ENCODE measurements around the gene RASA3. TPM values are rescaled to one million over a fixed set of nuclear protein-coding genes. Genes with fewer than 3 reads are reported as not detected.

RASA3 gene
- total and polyA plus RNA-seq, 10 of the 15 experiments (the other 5 are each of a cell fraction or from before 2014, with no cell fraction given): 0.79 to 33.9 (median 17.6) TPM

- no peak for ATAC-seq
- H3K4me2 ChIP-seq (ENCODE audit: control insufficient read depth, insufficient read depth): no peak overlapping the region
- H2AFZ ChIP-seq (ENCODE audit: control insufficient read depth, low read depth, low read length): no peak overlapping the region
- WGBS (ENCODE audit: insufficient coverage, insufficient replicate concordance, low lambda C conversion rate, missing lambda C conversion rate): 64% methylated on average over 26 of the region's 26 CpGs
- H4K20me1 ChIP-seq (ENCODE audit: control insufficient read depth, insufficient read depth): no peaks in the 10 kb centered on the region
- in situ Hi-C loops (cut with MboI): no loop called here
- peaks cover 0 to 2% of the 10 kb centered on the region in 2 experiments; a peak in 2 of 4 replicates for H3K27me3 ChIP-seq (replicated peaks in 1 of 2; ENCODE audit: control insufficient read depth in 2 of 2, insufficient read depth in 2 of 2, low read length in 1 of 2)
- H3K4me3 ChIP-seq: no peak overlapping the region
- CTCF ChIA-PET: no interaction called here
- intact Hi-C loops (cut with micrococcal nuclease; ENCODE audit: unreplicated experiment): no loop called here
- no TSS peak for BruUV-seq (replicated peaks)
- TF ChIP-seq LARP7 (IDR thresholded peaks at IDR 0.05): no peak
- no peak for TF ChIP-seq RBBP5 (conservative IDR thresholded peaks at IDR 0.05)
- TF ChIP-seq CBX5 (IDR thresholded peaks at IDR 0.05; ENCODE audit: low read depth): no peak
- TF ChIP-seq FOS (IDR thresholded peaks at IDR 0.05; ENCODE audit: borderline replicate concordance, extremely low read depth, insufficient read length): no peak
- no peak for TF ChIP-seq POLR2AphosphoS2 (IDR thresholded peaks at IDR 0.05; ENCODE audit: low read depth, low read length)
- no peak for TF ChIP-seq TAF1 (IDR thresholded peaks at IDR 0.05; ENCODE audit: borderline replicate concordance, low read depth, low read length)
- TF ChIP-seq, protein P1, sequence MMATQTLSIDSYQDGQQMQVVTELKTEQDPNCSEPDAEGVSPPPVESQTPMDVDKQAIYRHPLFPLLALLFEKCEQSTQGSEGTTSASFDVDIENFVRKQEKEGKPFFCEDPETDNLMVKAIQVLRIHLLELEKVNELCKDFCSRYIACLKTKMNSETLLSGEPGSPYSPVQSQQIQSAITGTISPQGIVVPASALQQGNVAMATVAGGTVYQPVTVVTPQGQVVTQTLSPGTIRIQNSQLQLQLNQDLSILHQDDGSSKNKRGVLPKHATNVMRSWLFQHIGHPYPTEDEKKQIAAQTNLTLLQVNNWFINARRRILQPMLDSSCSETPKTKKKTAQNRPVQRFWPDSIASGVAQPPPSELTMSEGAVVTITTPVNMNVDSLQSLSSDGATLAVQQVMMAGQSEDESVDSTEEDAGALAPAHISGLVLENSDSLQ (IDR thresholded peaks at IDR 0.05): no peak
- no peak for TF ChIP-seq HDAC6 (IDR thresholded peaks at IDR 0.05; ENCODE audit: unreplicated experiment)
- no peak for TF ChIP-seq MTA2 (IDR thresholded peaks at IDR 0.05; ENCODE audit: low read depth)
- DNase-seq (ENCODE audit: low read depth, low spot score): no peak
- H3K4me1 ChIP-seq (ENCODE audit: control insufficient read depth, insufficient read depth, low read length): peaks cover 16% of the 10 kb centered on the region
- POLR2A ChIA-PET: no interaction called here
- H3K79me2 ChIP-seq (ENCODE audit: control insufficient read depth, insufficient read depth, low read length): no peaks in the 10 kb centered on the region
- SMC1A ChIA-PET (ENCODE audit: uncharacterized antibody, unreplicated experiment): no interaction called here
- H3K9ac ChIP-seq (ENCODE audit: control insufficient read depth, insufficient read depth, low read length): no peak overlapping the region
- no peak overlapping the region for H3K27ac ChIP-seq (ENCODE audit: control insufficient read depth, insufficient read depth)
- H3K9me3 ChIP-seq (replicated peaks; ENCODE audit: control insufficient read depth, insufficient read depth, low read length): no peaks in the 10 kb centered on the region; the same call in 2 of the 3 replicates
- no peak for FAIRE-seq
- no peaks in the 10 kb centered on the region for H3K36me3 ChIP-seq (ENCODE audit: control insufficient read depth in 2 of 2, insufficient read depth in 2 of 2, low read length in 1 of 2)
- RAD21 ChIA-PET (ENCODE audit: unreplicated experiment): no interaction called here
These were observed 203.5 kb downstream of the RASA3 start for GRCh38 chr13:113928685-113929627.

Other genes starting within 250 kb of the RASA3 start
- gene C13orf46, start 158.5 kb downstream of the RASA3 start, total RNA-seq (2014; rRNA removed): not detected in 2 replicates
- not detected in 2 replicates for gene C13orf46, start 158.5 kb downstream of the RASA3 start, total RNA-seq (2014; rRNA removed; fragmentation: Illumina TruSeq; extraction: Trizol)
- gene C13orf46, start 158.5 kb downstream of the RASA3 start, total RNA-seq (2021): 0.08 and 0.18 TPM in 2 replicates
- 0.04 TPM in 1 of 2 replicates, not detected in the other for gene C13orf46, start 158.5 kb downstream of the RASA3 start, polyA plus RNA-seq (2011; rRNA removed)
- gene C13orf46, start 158.5 kb downstream of the RASA3 start, polyA plus RNA-seq (2014; fragmentation: Illumina TruSeq; extraction: Trizol): 0.13 TPM in 1 of 2 replicates, not detected in the other
- gene C13orf46, start 158.5 kb downstream of the RASA3 start, polyA plus RNA-seq (2014; fragmentation: Nextera tagmentation; extraction: Ambion mirVana): not detected
- 0.01 and 0.18 TPM in 2 replicates for gene C13orf46, start 158.5 kb downstream of the RASA3 start, polyA plus RNA-seq (2014; rRNA removed)
- gene C13orf46, start 158.5 kb downstream of the RASA3 start, polyA plus RNA-seq (2016; fragmentation: Nextera tagmentation; extraction: Ambion mirVana): not detected
- not detected in 2 replicates for gene CFAP97D2, start 46.6 kb upstream of the RASA3 start, total RNA-seq (2014; rRNA removed)
- gene CFAP97D2, start 46.6 kb upstream of the RASA3 start, total RNA-seq (2014; rRNA removed; fragmentation: Illumina TruSeq; extraction: Trizol): not detected in 2 replicates
- gene CFAP97D2, start 46.6 kb upstream of the RASA3 start, total RNA-seq (2021): not detected in 2 replicates
- not detected in 2 replicates for gene CFAP97D2, start 46.6 kb upstream of the RASA3 start, polyA plus RNA-seq (2011; rRNA removed)
- gene CFAP97D2, start 46.6 kb upstream of the RASA3 start, polyA plus RNA-seq (2014; fragmentation: Illumina TruSeq; extraction: Trizol): not detected in 2 replicates
- not detected for gene CFAP97D2, start 46.6 kb upstream of the RASA3 start, polyA plus RNA-seq (2014; fragmentation: Nextera tagmentation; extraction: Ambion mirVana)
- gene CFAP97D2, start 46.6 kb upstream of the RASA3 start, polyA plus RNA-seq (2014; rRNA removed): not detected in 2 replicates
- gene CFAP97D2, start 46.6 kb upstream of the RASA3 start, polyA plus RNA-seq (2016; fragmentation: Nextera tagmentation; extraction: Ambion mirVana): not detected
- 19.8 and 24.2 TPM in 2 replicates for gene CDC16, start 102.3 kb upstream of the RASA3 start, total RNA-seq (2014; rRNA removed)
- 33.0 and 36.5 TPM in 2 replicates for gene CDC16, start 102.3 kb upstream of the RASA3 start, total RNA-seq (2014; rRNA removed; fragmentation: Illumina TruSeq; extraction: Trizol)
- gene CDC16, start 102.3 kb upstream of the RASA3 start, total RNA-seq (2021): 45.7 and 45.9 TPM in 2 replicates
- 92.9 and 118 TPM in 2 replicates for gene CDC16, start 102.3 kb upstream of the RASA3 start, polyA plus RNA-seq (2011; rRNA removed)
- 56.1 and 65.6 TPM in 2 replicates for gene CDC16, start 102.3 kb upstream of the RASA3 start, polyA plus RNA-seq (2014; fragmentation: Illumina TruSeq; extraction: Trizol)
- gene CDC16, start 102.3 kb upstream of the RASA3 start, polyA plus RNA-seq (2014; fragmentation: Nextera tagmentation; extraction: Ambion mirVana): 10 to 100 TPM; 15.4 to 29.6 TPM
- 44.8 and 53.6 TPM in 2 replicates for gene CDC16, start 102.3 kb upstream of the RASA3 start, polyA plus RNA-seq (2014; rRNA removed)
- gene CDC16, start 102.3 kb upstream of the RASA3 start, polyA plus RNA-seq (2016; fragmentation: Nextera tagmentation; extraction: Ambion mirVana): 10 to 100 TPM; 27.6 to 29.7 TPM
- gene UPF3A, start 149.0 kb upstream of the RASA3 start, total RNA-seq (2014; rRNA removed): 35.1 and 38.2 TPM in 2 replicates
- 43.5 TPM in 2 replicates for gene UPF3A, start 149.0 kb upstream of the RASA3 start, total RNA-seq (2014; rRNA removed; fragmentation: Illumina TruSeq; extraction: Trizol)
- gene UPF3A, start 149.0 kb upstream of the RASA3 start, total RNA-seq (2021): 40.0 and 42.6 TPM in 2 replicates
- 43.1 and 56.7 TPM in 2 replicates for gene UPF3A, start 149.0 kb upstream of the RASA3 start, polyA plus RNA-seq (2011; rRNA removed)
- 61.5 and 66.9 TPM in 2 replicates for gene UPF3A, start 149.0 kb upstream of the RASA3 start, polyA plus RNA-seq (2014; fragmentation: Illumina TruSeq; extraction: Trizol)
- gene UPF3A, start 149.0 kb upstream of the RASA3 start, polyA plus RNA-seq (2014; fragmentation: Nextera tagmentation; extraction: Ambion mirVana): 10 to 100 TPM; 18.6 to 34.4 TPM
- 47.7 and 58.6 TPM in 2 replicates for gene UPF3A, start 149.0 kb upstream of the RASA3 start, polyA plus RNA-seq (2014; rRNA removed)
- gene UPF3A, start 149.0 kb upstream of the RASA3 start, polyA plus RNA-seq (2016; fragmentation: Nextera tagmentation; extraction: Ambion mirVana): 10 to 100 TPM; 46.4 to 51.8 TPM
- 18.1 and 18.5 TPM in 2 replicates for gene CHAMP1, start 181.9 kb upstream of the RASA3 start, total RNA-seq (2014; rRNA removed)
- 15.7 and 15.8 TPM in 2 replicates for gene CHAMP1, start 181.9 kb upstream of the RASA3 start, total RNA-seq (2014; rRNA removed; fragmentation: Illumina TruSeq; extraction: Trizol)
- 48.1 and 52.0 TPM in 2 replicates for gene CHAMP1, start 181.9 kb upstream of the RASA3 start, total RNA-seq (2021)
- 16.0 and 20.2 TPM in 2 replicates for gene CHAMP1, start 181.9 kb upstream of the RASA3 start, polyA plus RNA-seq (2011; rRNA removed)
- gene CHAMP1, start 181.9 kb upstream of the RASA3 start, polyA plus RNA-seq (2014; fragmentation: Illumina TruSeq; extraction: Trizol): 54.8 and 57.8 TPM in 2 replicates
- gene CHAMP1, start 181.9 kb upstream of the RASA3 start, polyA plus RNA-seq (2014; fragmentation: Nextera tagmentation; extraction: Ambion mirVana): 1 to 10 TPM; 1.1 to 2.8 TPM
- 27.3 and 27.5 TPM in 2 replicates for gene CHAMP1, start 181.9 kb upstream of the RASA3 start, polyA plus RNA-seq (2014; rRNA removed)
- 10 to 100 TPM; 39.6 to 39.8 TPM for gene CHAMP1, start 181.9 kb upstream of the RASA3 start, polyA plus RNA-seq (2016; fragmentation: Nextera tagmentation; extraction: Ambion mirVana)

All from GM12878 (cell line).